ENCODE results near the gene F7. TPM values are rescaled to one million over a fixed set of nuclear protein-coding genes. Genes with fewer than 3 reads are reported as not detected.

F7 gene
- total RNA-seq, 1 experiment from 2014 or later: 0.26 TPM

GRCh38 chr13:113062691-113063090 is 42.9 kb upstream of the F7 start (continued):
- TF ChIP-seq E2F4 (CRISPR knock-in tag; IDR thresholded peaks at IDR 0.05; ENCODE audit: borderline replicate concordance, low read depth) (no peak), OVOL2 (CRISPR knock-in tag; IDR thresholded peaks at IDR 0.05; ENCODE audit: borderline replicate concordance) (no peak), ATF1 (CRISPR knock-in tag; IDR thresholded peaks at IDR 0.05) (no peak), ATF6 (CRISPR knock-in tag; IDR thresholded peaks at IDR 0.05) (no peak), USF1 (CRISPR knock-in tag; IDR thresholded peaks at IDR 0.05) (no peak)
- TF ChIP-seq, protein P1, sequence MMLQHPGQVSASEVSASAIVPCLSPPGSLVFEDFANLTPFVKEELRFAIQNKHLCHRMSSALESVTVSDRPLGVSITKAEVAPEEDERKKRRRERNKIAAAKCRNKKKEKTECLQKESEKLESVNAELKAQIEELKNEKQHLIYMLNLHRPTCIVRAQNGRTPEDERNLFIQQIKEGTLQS (CRISPR knock-in tag; conservative IDR thresholded peaks at IDR 0.05): no peak

- TF ChIP-seq, protein P2, sequence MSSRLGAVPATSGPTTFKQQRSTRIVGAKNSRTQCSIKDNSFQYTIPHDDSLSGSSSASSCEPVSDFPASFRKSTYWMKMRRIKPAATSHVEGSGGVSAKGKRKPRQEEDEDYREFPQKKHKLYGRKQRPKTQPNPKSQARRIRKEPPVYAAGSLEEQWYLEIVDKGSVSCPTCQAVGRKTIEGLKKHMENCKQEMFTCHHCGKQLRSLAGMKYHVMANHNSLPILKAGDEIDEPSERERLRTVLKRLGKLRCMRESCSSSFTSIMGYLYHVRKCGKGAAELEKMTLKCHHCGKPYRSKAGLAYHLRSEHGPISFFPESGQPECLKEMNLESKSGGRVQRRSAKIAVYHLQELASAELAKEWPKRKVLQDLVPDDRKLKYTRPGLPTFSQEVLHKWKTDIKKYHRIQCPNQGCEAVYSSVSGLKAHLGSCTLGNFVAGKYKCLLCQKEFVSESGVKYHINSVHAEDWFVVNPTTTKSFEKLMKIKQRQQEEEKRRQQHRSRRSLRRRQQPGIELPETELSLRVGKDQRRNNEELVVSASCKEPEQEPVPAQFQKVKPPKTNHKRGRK (CRISPR knock-in tag; IDR thresholded peaks at IDR 0.05; ENCODE audit: borderline replicate concordance): no peak
- TF ChIP-seq E2F1 (CRISPR knock-in tag; IDR thresholded peaks at IDR 0.05) (no peak), IRF2 (CRISPR knock-in tag; IDR thresholded peaks at IDR 0.05; ENCODE audit: borderline replicate concordance, low read depth) (no peak), JUN (CRISPR knock-in tag; IDR thresholded peaks at IDR 0.05) (no peak), CREM (CRISPR knock-in tag; IDR thresholded peaks at IDR 0.05) (no peak), ZNF425 (CRISPR knock-in tag; conservative IDR thresholded peaks at IDR 0.05) (no peak), RORB (CRISPR knock-in tag; IDR thresholded peaks at IDR 0.05) (no peak), ZNF219 (CRISPR knock-in tag; IDR thresholded peaks at IDR 0.05; ENCODE audit: borderline replicate concordance) (no peak), MXD4 (CRISPR knock-in tag; IDR thresholded peaks at IDR 0.05; ENCODE audit: borderline replicate concordance) (no peak), ZNF317 (CRISPR knock-in tag; IDR thresholded peaks at IDR 0.05; ENCODE audit: borderline replicate concordance, low read depth) (no peak), ZBTB43 (CRISPR knock-in tag; IDR thresholded peaks at IDR 0.05) (no peak), ZNF263 (CRISPR knock-in tag; IDR thresholded peaks at IDR 0.05; ENCODE audit: low read depth) (no peak), MLX (CRISPR knock-in tag; IDR thresholded peaks at IDR 0.05) (no peak), FOXJ3 (CRISPR knock-in tag; IDR thresholded peaks at IDR 0.05; ENCODE audit: borderline replicate concordance) (no peak), ZMAT4 (CRISPR knock-in tag; IDR thresholded peaks at IDR 0.05) (no peak), TEAD4 (CRISPR knock-in tag; IDR thresholded peaks at IDR 0.05) (no peak), CBFB (CRISPR knock-in tag; IDR thresholded peaks at IDR 0.05; ENCODE audit: low read depth) (no peak), SP1 (CRISPR knock-in tag; conservative IDR thresholded peaks at IDR 0.05) (no peak), NFYB (CRISPR knock-in tag; conservative IDR thresholded peaks at IDR 0.05; ENCODE audit: low read depth) (no peak)
- no peak for DNase-seq (ENCODE audit: low spot score)
- ATAC-seq: no peak
- peaks cover 3% of the 10 kb centered on the region; the same call in 1 of the 2 replicates for H3K4me1 Mint-ChIP-seq
- no peak overlapping the region for H3K4me3 Mint-ChIP-seq
- no peak overlapping the region for H3K27ac Mint-ChIP-seq
- peaks cover 3% of the 10 kb centered on the region for H3K36me3 Mint-ChIP-seq
- H3K9me3 Mint-ChIP-seq: no peaks in the 10 kb centered on the region
- ChIA-PET POLR2A (no interaction called here), CTCF (no interaction called here)
- no peaks in the 10 kb centered on the region for H3K27me3 Mint-ChIP-seq (ENCODE audit: low read depth)
Observed at GRCh38 chr13:113063091-113063491, 42.5 kb upstream of the F7 start.

Measured in WTC11 (cell line).